Stimulated activated CD4-positive, alpha-beta T cell treated with anti-CD3 and anti-CD28 coated beads, Interleukin-15, amount 100 ng/mL, for 48 hours (primary cell): ENCODE data around the gene ARHGEF33.

Experiments
- DNase-seq, 2 donors: peaks; one replicate each; pipeline ENCODE4 v3.0.0-alpha.2; 2020; ENCODE audit warnings: low read depth in 2 of 2

Gene ARHGEF33

DNA sequence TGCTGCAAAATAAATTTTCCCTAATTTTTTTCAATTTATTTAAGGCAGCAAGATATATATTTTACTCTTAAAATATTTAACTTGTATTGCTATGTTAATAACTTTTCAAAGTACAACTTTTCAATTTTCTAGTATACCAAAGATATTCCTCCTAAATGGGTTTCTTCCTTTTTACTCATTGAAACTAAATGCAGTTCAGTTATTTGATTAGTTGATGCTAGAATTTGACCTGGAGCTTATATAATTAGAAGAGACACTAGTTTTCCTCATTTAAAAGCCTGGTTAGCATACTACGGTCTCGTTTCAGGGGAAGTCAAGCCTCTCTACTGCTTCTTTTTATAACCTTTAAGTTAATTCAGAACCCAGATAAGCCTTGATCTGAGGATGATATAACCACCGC is at the start of gene ARHGEF33:
Gene ARHGEF33, plus strand, starts transcription at position 301 of the 400 bp plus-strand sequence. CDS start 29,573 bp downstream, outside the sequence.
- no peak for DNase-seq

- DNase-seq = no peak
These were observed 39.6 kb upstream of the ARHGEF33 start for GRCh38 chr2:38850045-38850444.

GRCh38 chr2:38856165-38856564 is 33.5 kb upstream of the ARHGEF33 start:
- no peak for DNase-seq

DNA sequence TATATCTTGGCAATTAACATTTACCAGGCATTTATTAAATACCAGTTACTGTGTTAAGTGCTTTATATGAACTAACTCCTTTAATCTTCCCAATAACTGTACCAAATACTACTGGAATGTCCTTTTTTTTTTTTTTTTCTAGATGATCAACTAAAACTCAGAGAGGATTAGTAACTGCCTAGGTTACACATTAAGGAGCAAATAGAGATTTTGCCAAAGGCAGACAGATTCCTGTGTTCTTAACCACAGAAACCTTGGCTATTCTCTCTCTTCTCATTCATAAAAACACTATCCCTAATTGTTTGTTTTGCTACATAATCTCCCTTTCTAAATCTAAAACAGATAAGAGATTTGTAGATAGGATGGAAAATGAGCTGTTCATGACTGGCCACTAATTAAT is 27.2 kb upstream of the ARHGEF33 start:
- no peak for DNase-seq

DNA sequence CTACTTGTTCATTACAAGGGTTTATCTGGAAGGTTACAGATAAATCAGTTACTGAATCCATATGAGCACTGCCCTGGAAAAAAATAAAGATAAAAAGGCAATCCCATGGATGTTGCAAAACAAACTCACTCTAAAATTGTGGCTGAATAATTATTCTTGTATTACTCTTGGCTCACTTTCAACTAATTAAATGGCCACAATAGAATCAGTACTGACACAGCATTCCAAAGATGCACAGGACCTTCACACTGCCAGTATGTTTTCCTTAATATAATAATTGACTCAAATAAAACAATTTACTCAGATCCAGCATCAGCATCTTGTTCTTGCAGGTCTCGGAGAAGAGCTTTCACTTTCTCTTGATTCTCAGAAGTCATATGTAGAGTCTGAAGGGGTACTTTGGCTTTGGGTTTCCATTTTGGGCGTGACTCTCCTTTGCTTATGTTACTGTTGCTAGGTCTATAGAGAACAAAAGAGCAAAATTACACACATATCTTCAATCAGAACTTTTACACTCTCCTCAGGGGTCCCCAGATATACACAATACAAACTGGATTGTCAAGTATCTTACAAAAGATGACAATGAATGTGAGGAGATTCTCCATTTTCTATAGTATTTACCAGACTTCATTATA is 26.5 kb upstream of the ARHGEF33 start:
- no peak for DNase-seq

DNA sequence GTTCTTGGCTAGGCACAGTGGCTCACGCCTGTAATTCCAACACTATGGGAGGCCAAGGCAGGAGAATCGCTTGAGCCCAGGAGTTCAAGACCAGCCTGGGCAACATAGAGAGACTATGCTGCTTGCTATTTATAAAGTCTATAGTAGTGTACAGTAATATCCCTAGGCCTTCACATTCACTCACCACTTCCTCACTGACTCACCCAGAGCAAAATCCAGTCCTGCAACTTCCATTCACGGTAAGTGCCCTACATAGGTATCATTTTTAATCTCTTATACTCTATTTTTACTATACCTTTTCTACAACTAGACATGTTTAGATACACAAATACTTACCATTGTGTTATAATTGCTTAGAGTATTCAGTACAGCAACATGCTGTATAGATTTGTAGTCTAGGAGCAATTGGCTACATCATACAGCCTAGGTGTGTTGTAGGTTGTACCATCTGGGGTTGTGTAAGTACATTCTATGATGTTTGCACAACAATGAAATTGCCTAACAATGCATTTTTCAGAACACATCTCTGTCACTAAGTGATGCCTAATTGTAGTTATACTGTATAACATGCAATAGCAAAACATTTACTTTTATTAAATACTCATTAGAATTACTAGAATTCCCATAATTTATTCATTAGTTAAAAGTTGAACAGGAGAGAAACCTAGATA is 22.8 kb upstream of the ARHGEF33 start:
- no peak for DNase-seq

- no peak for DNase-seq
These were observed 18.2 kb upstream of the ARHGEF33 start for GRCh38 chr2:38871432-38871831.

DNA sequence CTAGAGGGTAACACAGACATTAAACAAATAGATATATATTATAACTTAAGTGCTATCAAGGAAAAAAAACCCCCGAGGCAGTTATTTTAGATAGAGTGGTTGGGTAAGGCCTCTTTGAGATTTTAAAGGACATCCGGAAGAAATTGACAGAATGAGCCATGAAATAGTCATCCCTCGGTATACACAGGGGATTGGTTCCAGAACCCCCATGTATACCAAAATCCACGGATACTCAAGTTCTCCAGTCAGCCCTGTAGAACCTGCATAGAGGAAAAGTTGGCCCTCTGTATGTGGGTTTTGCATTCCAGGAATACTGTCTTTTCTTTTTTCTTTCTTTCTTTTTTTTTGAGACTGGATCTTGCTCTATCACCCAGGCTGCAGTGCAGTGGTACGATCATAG is 15.9 kb upstream of the ARHGEF33 start:
- no peak for DNase-seq

DNA sequence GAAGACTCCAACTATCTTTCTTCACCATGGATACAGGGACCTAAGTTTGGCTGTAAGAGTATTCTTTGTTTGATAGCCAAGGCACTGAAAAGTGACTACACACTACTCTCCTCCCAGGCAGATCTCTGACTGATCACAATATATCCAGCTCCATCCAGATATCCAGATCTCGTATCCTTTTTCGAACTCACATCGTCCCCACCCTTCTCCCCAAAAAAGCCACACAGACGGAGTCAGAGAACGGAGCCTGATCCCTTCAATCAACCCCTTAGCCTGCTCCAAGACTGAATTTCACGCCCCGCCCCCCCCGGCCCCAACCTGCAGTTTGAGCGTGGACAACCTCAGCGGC is 14.5 kb upstream of the ARHGEF33 start:
- DNase-seq = no peak

- peak; percentile 62 to 76 for DNase-seq
These were observed 13.9 kb upstream of the ARHGEF33 start, which contains the start of the genes DHX57 and MORN2 for GRCh38 chr2:38875576-38876367. Gene DHX57, minus strand, starts transcription at chr2:38875934. Its CDS starts 7,529 bp downstream, at chr2:38868405. Gene MORN2, plus strand, starts transcription at chr2:38875976.

- no peak for DNase-seq
These were observed 13.3 kb upstream of the ARHGEF33 start for GRCh38 chr2:38876407-38876806.

DNA sequence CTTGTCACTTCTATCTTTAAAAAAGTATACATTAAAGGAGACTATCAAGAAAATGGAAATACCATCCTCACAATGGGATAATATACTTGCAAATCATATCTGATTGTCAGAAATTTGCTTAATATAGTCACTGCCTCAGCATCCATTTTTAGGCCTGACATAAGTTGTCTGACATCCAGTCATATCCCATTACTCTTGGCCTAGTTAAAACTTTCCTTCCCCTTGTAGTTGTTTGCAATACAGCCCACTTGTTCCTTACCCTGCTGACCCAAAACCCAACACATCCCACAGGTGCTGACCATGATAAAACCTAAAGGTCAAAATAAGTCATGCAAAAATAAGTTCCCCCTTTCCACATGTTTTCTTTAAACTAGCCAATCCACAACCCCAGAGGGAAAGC is 3.6 kb upstream of the ARHGEF33 start:
- no peak for DNase-seq

- DNase-seq = no peak
These were observed 2.3 kb upstream of the ARHGEF33 start for GRCh38 chr2:38887347-38887746.

DNA sequence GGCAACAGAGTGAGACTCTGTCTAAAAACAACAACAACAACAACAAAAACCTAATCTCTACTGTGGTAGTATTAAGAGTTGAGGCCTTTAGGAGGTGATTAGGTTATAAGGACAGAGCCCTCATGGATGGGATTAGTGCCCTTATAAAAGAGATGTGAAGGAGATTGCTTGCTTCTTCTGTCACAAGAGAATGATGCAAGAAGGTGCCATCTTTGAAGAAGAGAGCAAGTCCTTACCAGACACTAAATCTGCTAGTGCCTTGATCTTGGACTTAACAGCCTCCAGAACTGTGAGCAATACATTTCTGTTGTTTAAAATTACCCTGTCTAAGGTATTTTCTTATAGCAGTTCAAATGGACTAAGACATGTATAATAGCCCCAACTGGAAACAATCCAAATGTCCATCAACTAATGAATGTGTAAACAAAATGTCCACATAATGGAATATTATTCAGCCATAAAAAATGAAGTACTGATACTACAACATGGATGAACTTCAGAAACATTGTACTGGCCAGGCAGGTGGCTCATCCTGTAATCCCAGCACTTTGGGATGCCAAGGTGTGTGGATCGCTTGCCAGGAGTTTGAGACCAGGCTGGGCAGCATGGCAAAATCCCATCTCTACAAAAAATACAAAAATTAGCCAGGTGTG is 1.6 kb upstream of the ARHGEF33 start:
- no peak for DNase-seq

GRCh38 chr2:38889045-38889444 is 630 bp upstream of the ARHGEF33 start:
- DNase-seq = no peak

DNA sequence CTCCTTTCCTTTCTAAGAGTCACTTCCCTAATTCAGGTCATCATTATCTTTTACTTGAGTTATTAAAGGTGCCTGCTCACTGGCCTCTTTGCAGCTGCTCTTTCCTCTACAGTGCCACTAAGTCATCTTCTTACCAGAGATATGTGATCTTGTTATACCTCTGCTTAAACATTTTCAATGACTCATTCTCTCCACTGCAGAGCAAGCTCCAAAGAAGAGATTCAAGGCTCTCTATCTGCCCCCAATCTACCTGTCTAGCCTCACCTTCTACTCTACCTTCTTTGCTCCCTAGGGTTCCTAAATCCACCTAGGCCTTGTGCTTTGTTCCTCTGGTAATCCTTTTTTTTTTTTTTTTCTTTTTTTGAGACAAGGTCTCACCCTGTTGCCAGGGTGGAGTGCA is 3.1 kb downstream of the ARHGEF33 start:
- DNase-seq = no peak

- DNase-seq = no peak
These were observed 8.6 kb downstream of the ARHGEF33 start for GRCh38 chr2:38898256-38898655.

- DNase-seq = no peak
These were observed 11.1 kb downstream of the ARHGEF33 start for GRCh38 chr2:38900726-38901125.

DNA sequence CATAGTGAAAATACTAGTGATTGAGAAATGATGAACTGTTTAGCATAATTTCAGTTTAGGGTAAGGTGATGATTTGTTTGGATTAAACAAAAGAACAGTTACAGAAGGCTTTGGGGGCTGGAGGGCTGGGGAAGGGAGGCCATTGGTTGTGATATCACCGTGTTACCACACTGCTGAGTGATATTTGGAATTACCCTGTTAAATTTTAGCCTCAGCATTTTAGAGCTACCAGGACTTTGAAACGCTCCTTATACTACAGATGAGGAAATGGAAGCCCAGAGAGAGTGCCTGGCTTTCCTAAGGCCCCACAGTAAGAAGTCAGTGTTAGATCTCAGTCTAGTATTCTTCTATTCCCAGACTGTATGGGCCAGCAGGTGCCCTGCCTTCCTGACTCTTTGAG is 15.6 kb downstream of the ARHGEF33 start:
- no peak for DNase-seq

DNA sequence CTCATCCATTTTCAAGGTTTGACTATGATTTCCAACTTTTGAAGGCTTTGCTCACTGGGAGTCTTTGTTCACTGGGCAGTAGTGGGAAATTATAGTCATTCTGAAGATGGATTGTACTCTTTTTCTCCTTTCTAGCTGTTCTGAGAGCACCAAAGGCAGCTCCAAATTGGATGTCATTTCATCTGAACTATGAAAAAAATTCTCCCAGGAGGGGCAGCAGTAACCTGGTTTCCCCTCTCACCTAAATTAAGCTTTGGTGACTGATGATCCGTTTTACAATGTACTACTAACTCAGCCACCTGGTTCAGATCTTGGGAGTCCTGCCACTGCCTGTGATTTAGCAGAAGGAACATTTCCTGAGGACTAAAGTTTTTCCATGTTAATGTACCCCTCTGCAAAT is 17.6 kb downstream of the ARHGEF33 start:
- DNase-seq = no peak

- no peak for DNase-seq
These were observed 18.3 kb downstream of the ARHGEF33 start for GRCh38 chr2:38907743-38908562.
